A549 (cell line): ENCODE results near the gene PROX2.

Experiments
- CBX8 ChIP-seq: fragments of 200-600 bp; sonication (generic); IDR thresholded peaks from 2 replicates; pipeline ENCODE4 v1.6.1; 2016
- CEBPB ChIP-seq, 2 experiments: fragments of >200 bp in 1 of 2; sonication (Bioruptor Twin) in 1 of 2; formaldehyde crosslinking in 1 of 2; IDR thresholded peaks; 2 replicates each; pipeline ENCODE4 v1.6.1; 2012 to 2016
- CTCF ChIP-seq: fragments of >200 bp; sonication (Bioruptor Twin); formaldehyde crosslinking; IDR thresholded peaks from 3 replicates; pipeline ENCODE4 v1.5.1; 2016
- EHMT2 ChIP-seq: fragments of 200-600 bp; sonication (generic); IDR thresholded peaks from 2 replicates; pipeline ENCODE4 v1.6.1; 2016; ENCODE audit warnings: antibody characterized with exemption, low read depth, mild to moderate bottlenecking, moderate library complexity
- JUN ChIP-seq, 2 experiments: fragments of >200 bp; sonication (Bioruptor Twin); formaldehyde crosslinking; IDR thresholded peaks; 2 replicates in 1 of 2; 3 replicates in 1 of 2; pipeline ENCODE4 v1.6.1; 2016 to 2017
- POLR2A ChIP-seq: IDR thresholded peaks from 2 replicates; pipeline ENCODE4 v1.6.1; 2012; ENCODE audit warnings: mild to moderate bottlenecking, low read length
- RNF2 ChIP-seq: fragments of 200-600 bp; sonication (generic); IDR thresholded peaks from 2 replicates; pipeline ENCODE4 v1.6.1; 2016; ENCODE audit warnings: low read depth, mild to moderate bottlenecking, antibody characterized with exemption, moderate library complexity, borderline replicate concordance
- TF ChIP-seq, protein P1 (sequence below): IDR thresholded peaks from 2 replicates; pipeline ENCODE4 v1.6.1; 2012

DNA sequence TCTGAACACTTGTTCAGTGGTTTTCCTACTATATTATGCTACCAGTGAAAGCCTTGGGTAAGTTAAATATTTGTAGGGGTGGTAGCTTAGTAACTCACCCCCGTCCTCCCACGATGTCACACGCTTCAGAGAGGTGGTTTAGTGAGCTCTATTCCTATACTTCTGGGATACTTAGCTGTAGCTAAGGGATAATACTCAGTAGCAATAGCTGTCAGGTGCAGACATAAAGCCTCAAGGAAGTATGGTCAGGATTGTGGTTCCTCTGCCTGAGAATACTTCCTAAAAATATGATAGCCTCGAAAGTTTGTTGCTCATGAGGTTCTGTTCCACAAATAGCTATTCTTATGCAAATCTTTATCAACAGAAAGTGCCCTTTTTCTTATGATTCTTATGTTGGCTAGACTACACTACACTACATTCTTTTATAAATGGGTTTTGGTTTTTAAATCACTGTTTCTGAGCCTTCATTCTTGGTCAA, 17.7 kb upstream of the PROX2 start:
- TF ChIP-seq CTCF (no peak), POLR2A (no peak), RNF2 (no peak), EHMT2 (no peak), CBX8 (no peak), CEBPB (IDR thresholded peaks at IDR 0.05) (no peak), JUN (IDR thresholded peaks at IDR 0.05) (no peak)
- TF ChIP-seq, protein P1, sequence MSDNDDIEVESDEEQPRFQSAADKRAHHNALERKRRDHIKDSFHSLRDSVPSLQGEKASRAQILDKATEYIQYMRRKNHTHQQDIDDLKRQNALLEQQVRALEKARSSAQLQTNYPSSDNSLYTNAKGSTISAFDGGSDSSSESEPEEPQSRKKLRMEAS = no peak
